ENCODE data around the gene ELAVL1.

The ELAVL1 gene

DNA sequence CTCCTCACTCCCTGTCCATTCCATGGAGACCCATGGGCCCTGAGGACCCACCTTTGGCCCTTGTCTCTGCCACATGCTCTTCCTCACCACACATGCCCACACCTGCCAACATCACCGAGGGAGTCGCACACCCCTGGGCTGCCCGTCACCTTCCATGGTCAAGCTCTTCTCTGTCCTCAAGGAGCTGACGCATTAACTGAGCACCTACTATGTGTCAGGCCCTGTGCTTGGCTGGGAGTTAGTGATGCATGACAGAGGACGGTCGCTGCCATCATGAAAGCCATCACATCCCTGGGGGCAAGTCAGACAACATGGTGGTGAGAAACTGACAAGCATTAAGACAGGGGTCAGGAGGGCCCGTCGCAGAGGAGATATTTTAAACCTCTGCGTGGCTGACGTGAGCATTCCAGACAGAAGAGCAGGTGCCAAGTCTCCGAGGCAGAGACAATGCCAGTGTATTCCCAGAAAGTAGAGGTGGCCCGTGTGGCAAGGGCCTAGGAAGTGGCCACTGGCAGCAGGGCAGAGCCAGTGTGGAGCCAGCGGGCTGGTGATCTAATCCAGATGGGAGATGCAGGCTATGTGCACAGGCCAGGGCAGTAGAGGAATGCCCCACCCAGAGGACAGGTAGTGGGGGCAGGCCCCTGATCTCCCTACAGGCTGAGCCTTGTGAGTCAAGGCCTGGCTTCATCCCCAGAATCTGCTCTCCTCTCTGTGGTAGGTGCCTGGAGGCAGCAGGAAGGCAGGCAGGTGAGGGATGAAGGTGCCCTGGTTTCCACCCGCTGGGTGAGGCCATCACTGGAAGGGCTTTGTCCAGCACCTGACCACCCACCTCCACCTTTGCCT lies 21.2 kb downstream of the ELAVL1 start:
- DNase-seq = no peak

DNA sequence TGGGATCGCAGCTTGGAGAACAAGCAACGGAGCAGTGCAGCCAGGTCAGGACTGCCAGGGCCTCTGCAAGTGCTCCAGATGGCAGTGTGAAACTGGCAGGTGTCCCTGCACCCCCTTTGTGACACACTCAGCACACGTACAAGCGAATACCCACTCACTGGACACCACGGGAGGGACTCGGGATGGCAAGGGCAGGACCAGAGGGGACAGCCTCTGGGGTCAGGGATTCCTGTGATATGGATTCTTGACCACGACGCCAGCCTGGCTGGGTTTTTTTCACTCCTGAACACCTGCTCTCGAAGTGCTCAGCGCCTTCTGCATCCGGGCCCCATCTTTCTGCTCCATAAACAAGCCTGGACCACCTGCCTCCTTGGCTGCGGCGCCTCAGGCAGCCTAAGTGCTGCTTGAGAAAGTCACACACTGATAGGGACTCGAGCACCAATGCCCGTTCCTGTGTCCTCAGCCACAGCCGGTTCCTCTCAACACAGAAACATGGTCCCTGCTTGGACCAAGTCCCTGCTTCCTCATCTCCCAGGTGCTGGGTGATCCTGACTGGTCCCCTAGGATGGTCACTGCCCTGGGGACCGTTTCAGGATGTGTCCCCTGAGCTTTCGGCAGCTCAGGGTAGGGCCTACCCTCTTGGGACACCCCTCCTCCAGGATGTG lies 22.0 kb downstream of the ELAVL1 start:
- DNase-seq = no peak

DNA sequence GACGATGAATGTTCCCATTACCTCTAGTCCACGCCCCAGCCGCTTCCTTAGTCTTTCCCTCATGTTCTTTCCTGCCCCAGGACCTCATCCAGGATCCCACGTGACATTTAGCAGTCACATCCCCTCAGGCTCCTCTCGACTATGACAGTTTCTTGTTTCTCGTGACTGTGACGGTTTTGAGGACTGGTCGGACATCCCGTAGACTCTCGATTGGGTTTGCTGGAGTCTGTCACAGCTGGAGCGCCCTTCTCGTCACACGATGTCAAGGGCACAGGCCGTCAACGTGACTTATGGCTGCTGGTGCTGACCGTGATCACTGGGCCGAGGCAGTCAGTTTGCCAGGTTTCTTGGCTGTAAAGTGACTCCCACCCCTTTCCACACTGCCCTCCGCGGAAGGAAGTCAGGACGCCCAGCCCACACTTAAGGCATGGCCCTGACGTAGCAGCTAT lies 22.8 kb downstream of the ELAVL1 start:
- DNase-seq = no peak

DNA sequence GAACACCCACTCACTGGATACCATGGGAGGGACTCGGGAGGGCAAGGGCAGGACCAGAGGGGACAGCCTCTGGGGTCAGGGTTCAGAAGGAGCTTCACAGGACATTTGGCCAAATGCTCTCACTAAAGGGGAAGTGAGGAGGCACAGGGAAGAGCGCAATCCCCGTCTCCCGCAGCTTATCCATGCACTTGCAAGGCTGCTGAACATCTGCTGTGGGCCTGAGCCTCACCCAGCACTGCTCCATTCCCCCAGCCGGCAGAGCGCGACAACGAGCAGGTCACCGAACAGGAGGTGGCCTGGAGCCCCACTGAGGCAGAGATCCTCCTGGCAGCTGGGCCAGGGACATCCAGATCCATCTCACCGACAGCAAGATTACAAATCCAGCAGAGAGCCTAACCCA lies 23.3 kb downstream of the ELAVL1 start:
- no peak for DNase-seq

DNA sequence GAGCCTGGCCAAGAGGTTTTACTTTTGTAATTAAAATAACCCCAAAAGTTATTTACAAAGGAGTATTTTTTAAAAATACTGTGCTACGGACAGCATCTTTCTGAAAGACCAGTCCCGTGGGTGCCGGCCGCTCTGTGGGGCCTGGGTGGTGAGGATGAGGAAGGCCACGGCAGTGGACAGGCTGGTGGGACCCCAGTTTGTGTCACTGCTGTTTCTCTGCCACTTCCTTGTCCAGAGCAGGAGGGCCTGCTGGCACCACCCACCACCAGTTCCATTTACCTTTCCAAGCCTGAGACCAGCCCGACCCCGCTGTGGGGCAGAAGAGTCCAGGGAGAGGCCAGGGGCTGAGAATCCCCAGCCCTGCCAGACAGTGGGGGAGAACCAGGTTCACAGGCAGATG lies 23.8 kb downstream of the ELAVL1 start:
- DNase-seq = no peak

DNA sequence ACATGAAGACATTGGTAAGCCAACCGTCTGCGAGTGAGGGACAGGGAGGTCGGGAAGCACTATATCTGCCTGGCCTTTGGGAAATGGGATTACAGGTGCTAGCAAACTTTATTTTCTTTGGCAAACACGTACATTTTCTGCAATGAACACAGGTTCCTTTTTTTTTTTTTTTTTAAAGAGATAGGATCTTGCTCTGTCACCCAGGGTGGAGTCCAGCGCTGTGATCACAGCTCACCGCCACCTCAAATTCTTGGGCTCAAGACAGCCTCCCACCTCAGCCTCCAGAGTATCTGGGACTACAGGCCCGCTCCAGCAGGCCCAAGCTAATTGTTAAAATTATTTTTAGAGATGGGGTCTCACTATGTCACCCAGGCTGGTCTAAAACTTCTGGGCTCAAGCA lies 24.2 kb downstream of the ELAVL1 start:
- DNase-seq = no peak

DNA sequence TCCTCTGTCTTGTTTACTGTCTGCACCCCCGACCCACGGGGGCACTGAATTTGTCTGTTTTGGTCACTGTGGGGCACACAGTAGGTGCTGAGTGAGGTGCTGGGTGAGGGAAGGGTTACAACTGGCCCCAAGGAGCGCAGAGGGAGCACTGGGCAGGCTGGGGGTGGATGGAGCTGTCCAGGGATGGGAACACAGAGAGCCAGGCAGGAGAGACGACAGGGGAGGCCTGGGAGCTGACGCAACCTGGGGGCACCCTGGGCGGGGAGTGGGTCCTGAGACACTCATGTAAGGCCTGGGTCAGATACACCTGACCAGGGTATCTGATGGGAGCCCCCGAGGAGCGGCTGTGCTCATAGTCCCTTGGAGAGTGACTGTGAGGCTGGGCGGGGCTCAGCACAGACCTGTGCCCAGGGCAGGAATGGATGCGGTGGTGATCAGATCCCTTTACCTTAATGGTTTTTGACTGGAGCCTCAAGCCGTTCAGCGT lies 24.8 kb downstream of the ELAVL1 start:
- DNase-seq = no peak

DNA sequence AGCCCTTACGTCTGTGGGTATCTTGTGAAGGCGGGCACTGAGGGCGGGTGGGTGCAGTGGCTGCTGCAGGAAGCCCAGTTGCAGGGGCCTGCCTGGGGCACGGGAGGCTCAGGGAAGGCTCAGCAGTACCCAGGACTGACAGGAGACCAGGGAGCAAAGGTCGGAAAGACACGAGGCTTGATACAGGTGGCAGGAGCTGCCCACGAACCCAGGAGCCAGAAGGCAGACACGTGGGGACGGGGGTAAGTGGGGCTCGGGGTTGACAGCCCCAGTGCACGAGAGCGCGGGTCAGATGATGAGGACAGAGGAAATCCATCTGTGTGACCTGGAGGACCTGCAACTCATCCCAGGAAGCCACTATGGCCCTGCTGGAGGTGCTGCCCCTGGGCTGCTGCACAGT lies 25.3 kb downstream of the ELAVL1 start:
- no peak for DNase-seq

DNA sequence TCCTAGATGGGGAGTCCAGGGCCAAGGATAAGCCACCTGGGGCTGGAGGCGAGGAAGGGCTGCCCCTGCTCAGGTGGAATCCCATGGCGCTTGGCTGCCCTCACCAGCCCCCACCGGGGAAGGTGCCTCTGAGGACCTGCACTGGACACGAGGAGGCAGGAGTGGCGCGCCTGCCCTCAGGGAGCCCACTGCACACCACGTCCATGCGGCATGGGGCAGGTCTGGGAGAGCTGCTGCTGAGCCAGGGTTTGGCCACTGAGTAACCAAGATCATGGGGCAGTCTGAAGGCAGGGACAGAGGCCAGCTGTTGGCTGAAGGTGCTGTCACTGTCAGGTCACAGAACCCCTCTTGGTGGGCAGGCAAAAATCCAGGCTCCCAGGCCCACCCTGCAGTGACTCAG lies 25.9 kb downstream of the ELAVL1 start:
- no peak for DNase-seq

DNA sequence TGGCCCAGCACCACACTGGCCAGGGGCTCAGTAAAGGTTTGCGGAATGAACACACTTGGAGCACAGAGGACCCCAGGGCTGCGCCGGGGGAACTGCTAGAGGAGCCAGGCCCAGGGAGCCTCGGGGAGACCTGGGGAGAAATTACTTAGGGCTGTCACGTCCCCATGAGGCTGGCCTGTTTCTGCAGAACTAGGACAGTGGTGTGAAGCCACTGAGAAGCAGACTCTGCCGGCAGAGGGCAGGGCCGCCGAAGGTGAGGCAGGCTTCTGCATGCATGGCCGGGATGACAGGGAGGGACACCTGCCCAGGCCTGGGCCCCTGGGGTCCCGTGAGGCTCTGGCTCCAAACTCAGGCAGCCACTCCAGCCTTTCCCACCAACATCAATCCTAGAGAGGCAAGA lies 26.4 kb downstream of the ELAVL1 start:
- no peak for DNase-seq

DNA sequence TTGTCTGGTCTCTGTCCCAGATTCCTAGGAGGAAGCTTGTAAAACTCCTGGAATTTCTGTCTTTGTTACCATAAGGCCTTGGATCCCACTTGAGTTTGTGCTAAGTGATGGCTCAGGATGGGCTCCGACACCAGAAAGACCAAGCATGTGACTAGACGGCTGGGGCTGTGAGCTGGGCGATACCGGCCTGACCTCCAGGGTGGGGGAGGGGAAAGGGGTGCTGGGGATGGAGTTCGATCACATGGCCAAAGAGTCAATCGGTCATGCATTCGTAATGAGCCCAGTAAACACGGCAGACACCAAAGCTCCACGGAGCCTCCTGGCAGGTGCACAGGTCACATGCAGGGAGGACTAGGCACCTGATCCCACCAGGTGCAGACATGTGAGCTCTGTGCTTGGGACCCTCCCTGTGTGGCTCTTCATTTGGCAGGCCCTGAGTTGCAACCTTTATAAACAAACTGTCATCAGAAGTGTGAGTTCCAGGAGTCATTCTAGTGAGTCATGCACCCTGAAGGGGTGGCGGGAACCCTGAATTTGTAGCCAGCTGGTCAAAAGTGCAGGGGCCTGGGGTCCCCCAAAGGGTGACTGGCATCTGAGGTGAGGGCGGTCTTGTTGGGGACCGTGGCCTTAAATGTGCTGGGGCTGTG lies 27.1 kb downstream of the ELAVL1 start:
- no peak for DNase-seq

DNA sequence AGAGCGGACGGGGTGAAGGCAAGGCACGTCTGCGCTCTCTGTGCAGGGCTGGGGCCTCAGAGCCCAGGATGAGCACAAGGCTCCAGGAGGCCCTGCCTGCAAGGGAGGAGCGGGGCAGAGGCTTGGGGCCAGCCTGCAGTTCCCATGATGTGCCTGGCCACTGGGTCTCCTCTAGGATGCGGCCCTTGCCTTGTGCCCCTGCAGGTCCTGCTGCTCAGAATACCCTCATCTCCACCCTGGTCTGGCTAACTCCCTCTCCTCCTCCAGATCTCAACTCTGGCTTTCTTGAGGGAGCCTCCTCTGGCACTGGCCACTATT lies 27.8 kb downstream of the ELAVL1 start:
- no peak for DNase-seq

DNA sequence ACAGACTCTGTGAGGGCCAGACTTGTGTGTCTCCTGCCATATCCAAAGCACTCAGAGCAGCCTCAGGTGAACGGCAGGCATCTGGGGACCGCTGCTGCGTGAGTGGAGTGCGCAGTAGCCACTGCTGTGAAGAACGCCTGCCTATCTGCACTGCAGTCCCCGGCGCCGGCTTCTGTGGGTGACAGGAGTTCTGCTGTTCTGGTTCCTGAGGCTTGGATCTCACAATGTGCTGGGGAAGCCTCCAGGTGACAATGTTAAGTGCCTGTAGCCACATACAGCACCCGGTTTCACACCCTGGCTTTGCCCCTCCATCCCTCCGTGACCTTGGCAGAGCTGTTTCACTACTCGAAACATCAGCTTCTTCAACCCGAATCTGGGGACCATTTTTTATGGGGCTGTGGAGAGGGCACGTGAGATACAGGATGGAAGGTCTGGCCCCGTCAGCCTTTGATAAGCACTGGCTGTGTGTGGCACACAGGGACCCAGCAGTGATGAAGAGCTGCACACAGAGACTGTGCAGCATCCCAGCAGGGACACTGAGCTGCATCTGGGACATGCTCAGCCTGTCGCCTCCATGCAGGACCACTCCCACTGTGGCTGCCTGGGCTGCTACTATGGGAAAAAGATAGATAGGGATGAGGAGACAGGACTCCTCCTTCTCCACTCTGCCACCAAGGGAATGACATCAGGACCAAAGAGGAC lies 28.3 kb downstream of the ELAVL1 start:
- DNase-seq = no peak

DNA sequence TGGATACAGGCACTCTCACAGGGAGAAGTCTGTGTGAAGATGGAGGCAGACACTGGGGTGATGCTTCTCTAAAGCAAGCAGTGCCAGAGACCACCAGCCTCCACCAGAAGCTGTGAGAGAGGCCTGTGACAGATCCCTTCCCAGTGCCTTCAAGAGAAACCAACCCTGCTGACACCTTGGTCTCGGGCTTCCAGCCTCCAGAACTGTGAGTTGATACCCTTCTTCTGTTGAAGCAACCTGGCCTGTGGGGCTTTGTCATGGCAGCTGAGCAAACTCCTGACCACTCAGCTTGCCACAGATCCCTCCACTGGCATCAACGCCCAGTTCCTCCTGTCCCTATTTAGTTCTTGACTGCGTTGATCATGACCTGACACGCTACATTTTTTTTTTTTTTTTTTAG lies 29.0 kb downstream of the ELAVL1 start:
- no peak for DNase-seq

DNA sequence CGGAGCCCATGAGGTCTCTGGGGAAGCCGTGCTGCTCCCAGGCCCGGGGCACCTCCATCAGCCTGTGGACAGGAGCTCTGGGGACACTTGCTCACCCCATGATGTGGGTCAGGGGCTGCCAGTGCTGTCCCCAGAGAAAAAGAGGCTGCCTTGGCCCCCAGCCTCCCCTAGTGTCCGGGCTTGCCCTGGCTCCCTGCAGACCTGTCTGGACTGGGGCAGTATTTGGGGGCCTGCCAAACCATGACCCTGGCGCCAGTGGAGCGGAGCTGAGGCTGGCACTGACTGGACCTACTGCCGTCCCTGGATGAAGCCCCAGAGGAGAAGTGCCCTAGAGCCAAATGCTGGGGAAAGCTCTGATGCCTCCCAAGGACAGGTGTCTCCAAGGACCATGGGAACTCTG lies 30.4 kb downstream of the ELAVL1 start:
- no peak for DNase-seq

DNA sequence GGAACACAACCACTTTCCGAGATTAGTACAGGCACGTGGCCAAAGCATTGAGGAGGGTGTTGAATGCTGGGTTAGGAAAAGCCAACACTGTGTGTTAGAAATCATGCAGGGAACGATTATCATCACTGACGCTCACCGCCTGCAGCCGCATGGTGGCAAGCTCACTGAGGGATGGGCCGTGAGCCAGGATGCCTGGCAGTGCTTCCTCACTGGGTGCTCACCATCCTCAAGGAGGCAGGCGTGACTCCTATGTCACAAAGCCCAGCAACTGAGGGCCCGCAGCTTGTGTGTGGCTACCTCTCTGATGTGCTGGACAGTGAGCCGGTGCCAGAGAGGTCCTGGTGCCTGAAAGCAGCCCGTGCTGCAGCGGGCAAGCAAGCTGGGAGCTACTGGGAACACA lies 31.6 kb downstream of the ELAVL1 start:
- DNase-seq = no peak

DNA sequence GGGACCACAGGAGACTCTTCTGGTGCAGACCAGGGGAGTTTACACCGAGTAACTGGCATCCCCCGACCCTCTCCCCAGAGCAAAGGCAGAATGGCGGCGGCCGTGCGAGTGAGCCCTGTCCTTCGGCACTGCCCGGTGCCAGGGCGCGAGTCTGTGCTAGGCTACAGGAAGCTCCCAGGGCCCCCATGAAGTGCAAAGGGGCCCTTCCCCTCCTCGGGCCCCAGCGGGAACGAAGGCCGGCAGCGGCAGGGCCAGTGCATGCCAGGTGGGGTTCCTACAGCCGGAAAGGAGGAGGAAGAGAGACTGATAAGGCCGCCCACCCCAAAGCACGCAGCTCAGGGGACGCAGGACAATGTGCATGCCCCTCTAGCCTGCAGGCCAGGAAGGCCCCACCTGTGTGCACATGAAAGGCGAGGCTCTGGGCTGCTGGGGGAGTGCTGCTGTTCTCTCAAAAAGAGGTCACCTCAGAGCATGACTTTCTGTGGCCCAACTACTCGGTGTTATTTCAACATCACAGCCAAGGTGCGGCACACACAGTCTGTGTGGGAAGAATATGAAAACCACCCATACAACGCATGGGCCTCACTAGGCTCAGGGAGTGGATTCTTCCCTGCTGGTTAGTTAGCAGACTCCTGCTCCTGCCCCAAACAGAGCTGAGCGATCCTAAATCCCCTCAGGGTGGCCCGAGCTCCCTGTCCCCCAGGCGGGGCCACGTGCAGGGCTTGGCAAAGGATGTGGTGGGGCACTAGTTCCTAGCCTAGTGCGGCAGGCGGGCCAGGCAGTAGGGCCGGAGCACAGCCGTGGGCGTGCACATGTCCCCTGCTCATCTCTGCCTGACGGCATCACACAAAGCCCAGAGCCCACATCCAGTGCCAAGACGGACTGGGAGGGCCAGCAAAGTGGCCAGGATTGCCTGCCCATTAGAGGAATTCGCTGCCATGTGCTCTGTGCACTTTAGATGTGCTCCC lies 33.6 kb downstream of the ELAVL1 start:
- DNase-seq = no peak

DNA sequence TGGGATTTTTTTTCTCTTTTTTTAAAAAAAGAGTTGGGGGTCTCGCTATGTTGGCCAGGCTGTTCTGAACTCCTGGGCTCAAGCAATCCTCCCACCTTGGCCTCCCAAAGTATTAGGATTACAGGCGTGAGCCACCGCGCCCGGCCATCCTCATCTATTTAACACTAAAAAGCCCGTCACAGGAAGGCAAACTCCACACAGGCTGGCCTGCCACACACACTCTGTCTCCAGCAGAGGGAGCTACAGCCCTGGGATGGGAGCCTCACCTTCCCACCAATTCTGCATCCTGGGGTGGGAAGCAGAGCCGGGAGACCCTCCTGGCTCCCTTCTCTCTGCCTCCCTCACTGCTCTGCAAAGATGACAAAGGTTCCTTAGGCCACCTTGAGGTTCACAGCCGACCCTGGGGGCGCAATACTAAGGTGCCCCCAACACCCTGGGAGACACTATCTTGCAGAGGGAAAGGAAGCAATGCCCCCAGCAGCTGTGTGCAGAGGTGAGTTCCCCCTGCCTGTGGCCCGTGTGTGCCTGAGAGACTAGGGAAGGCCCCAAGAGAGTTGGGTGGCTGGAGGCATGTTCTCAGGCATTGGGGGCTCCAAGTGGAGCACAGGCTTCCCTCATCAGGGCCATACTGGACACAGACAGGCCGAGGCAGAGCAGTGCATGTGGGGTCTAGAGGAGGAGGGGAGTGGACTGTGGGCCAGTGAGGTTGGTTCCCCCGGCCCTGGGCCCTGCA lies 34.6 kb downstream of the ELAVL1 start:
- no peak for DNase-seq

DNA sequence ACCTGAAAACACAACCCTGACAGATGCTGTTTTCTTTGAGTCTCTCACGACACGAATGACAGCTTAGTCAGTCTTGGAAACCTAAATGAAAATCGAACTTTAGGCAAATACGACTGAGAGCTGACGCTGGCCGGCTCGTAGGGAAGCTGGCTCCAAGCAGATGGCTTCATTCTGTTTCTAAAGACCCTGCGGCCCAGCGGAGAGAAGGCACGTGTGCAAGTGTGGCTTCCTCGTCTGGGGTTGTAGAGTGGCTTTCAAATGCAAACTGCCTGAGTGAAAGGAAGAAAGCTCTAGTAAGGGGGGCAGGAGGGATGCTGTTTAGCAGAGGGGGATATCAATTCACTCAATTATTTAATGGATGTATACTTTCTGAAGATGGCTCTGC lies 35.9 kb downstream of the ELAVL1 start:
- DNase-seq = no peak

DNA sequence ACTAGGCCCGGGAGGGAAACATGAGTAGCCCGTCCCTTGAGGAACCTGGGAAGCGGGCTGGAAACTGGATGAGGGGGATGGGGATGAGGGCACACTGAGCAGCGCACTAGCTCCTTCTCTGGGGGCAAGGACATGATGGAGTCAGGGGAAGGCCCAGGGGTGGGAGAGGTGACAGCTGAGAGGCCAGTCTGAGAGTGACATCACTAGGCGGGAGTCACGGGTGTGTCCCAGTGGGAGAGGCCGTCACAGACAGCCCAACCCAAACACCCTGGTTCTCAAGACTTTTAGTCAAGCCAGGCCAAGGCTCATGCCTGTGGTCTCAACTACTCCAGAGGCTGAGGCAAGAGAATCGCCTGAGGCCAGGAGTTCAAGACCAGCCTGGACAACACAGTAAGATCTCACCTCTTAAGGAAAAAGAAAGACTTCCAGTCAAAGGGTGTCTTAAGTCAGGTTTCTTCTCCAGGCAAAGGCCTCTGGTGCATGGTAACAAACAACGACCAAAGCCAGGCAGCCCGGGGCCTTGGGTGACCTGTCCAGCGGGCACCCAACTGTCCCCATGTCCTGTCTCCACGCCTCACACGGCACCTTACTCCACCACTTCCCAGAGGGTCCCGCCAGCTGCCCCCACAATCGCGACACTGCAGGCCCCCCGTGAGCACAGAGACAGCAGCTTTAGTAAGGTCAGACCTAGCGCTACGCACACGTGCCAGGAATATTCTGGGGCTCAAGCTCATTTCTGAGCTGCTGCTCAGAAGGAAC lies 36.5 kb downstream of the ELAVL1 start:
- no peak for DNase-seq
